ENCODE results near the gene TMPRSS9.

DNA sequence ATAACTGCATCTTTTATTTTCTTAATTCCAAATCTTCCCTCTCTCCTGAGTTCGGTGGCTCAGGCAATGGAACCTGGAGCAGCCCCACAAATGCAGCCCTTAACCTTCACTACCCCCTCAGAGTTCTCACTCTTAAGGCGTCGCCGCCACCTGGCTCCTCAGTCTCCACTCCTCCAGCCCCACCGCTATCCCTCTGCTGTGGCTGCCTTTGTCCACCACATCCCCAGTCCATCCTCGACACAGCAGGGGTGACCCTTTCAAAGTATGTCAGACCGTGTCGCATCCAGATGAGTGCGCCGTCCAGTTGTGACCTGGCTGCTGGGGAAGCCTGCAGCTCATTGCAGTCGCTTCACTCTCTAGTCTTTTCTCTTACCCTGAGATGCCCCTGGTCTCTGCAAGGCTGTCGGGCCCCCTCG lies 30.6 kb upstream of the TMPRSS9 start:
- TF ChIP-seq CTCF (IDR thresholded peaks at IDR 0.05; ENCODE audit: low read depth, low read length) (no peak), EZH2phosphoT487 (IDR thresholded peaks at IDR 0.05; ENCODE audit: low read depth) (no peak)

Measured in OCI-LY3 (cell line).